Natural killer cell (primary cell): Measurements from ENCODE around the gene CBX4. TPM values are rescaled to one million over a fixed set of nuclear protein-coding genes. Genes with fewer than 3 reads are reported as not detected.

Experiments
- ATAC-seq, 3 donors: fragments of 150-1000 bp in 2 of 3; fragments of 200-7000 bp in 1 of 3; cut with Tn5 transposase; 1 replicate in 1 of 3; 2 replicates in 2 of 3; pipeline ENCODE4 v1.10.0; 2021; ENCODE audit warnings: mild to moderate bottlenecking in 2 of 3, moderate library complexity in 2 of 3
- DNase-seq, 2 donors: peaks; one replicate each; pipeline versions ENCODE4 v3.0.0 to v3.0.0-alpha.2; 2013 to 2021; ENCODE audit warnings: mixed read lengths in 1 of 2
- H3K27ac ChIP-seq: one replicate; pipeline ENCODE4 v1.5.1; 2013; ENCODE audit warnings: mild to moderate bottlenecking, low read length
- H3K27me3 ChIP-seq: one replicate; pipeline ENCODE4 v1.6.1; 2013; ENCODE audit warnings: low read length; ENCODE audit not compliant: control insufficient read depth, insufficient read depth
- H3K36me3 ChIP-seq: one replicate; pipeline ENCODE4 v1.6.1; 2013; ENCODE audit warnings: low read length; ENCODE audit not compliant: control insufficient read depth, insufficient read depth
- H3K4me1 ChIP-seq: one replicate; pipeline ENCODE4 v1.6.1; 2013; ENCODE audit warnings: low read length; ENCODE audit not compliant: control insufficient read depth, insufficient read depth
- H3K4me3 ChIP-seq: one replicate; pipeline ENCODE4 v1.5.1; 2013; ENCODE audit warnings: low read length
- H3K9me3 ChIP-seq: one replicate; pipeline ENCODE4 v1.6.1; 2013; ENCODE audit warnings: low read length; ENCODE audit not compliant: control insufficient read depth, insufficient read depth
- H3K27ac Mint-ChIP-seq, 2 donors: one replicate each; pipeline ENCODE4 v1.8.0; 2022; ENCODE audit warnings: mild to moderate bottlenecking in 2 of 2, mixed read lengths in 2 of 2, moderate library complexity in 1 of 2
- H3K27me3 Mint-ChIP-seq, 2 donors: one replicate each; pipeline ENCODE4 v1.8.0; 2022; ENCODE audit warnings: low read depth in 2 of 2, mixed read lengths in 2 of 2
- H3K36me3 Mint-ChIP-seq: one replicate; pipeline ENCODE4 v1.8.0; 2022; ENCODE audit warnings: mixed read lengths
- H3K4me1 Mint-ChIP-seq, 2 donors: one replicate each; pipeline ENCODE4 v1.8.0; 2022; ENCODE audit warnings: mixed read lengths in 2 of 2
- H3K4me3 Mint-ChIP-seq: one replicate; pipeline ENCODE4 v1.8.0; 2022; ENCODE audit warnings: mild to moderate bottlenecking, moderate library complexity, mixed read lengths
- H3K9me3 Mint-ChIP-seq, 2 donors: one replicate each; pipeline ENCODE4 v1.8.0; 2022; ENCODE audit warnings: mixed read lengths in 2 of 2
- whole genome bisulfite sequencing: methylation state at CpG from one replicate; pipeline ENCODE4 v1.1.7; 2013; ENCODE audit warnings: missing lambda C conversion rate; ENCODE audit not compliant: insufficient coverage; 5-methylcytosine and 5-hydroxymethylcytosine counted together
- intact Hi-C: fragments of 100-400 bp; cut with micrococcal nuclease; formaldehyde crosslinking; loops from one replicate; pipeline ENCODE4 v1.14.2; 2022
- total RNA-seq, 4 donors: library from RNA; stranded (reverse); fragments of 120-200 nt in 1 of 4; gene quantifications; one replicate each; pipeline versions ENCODE4 v1.2.3 to v1.2.4, GENCODE V29; 2013 to 2022
- TF ChIP-seq, protein P1 (sequence below): fragments of 200-600 bp; IDR thresholded peaks from one replicate; pipeline ENCODE4 v1.8.0; 2022; ENCODE audit warnings: antibody characterized with exemption

Gene CBX4
- total RNA-seq, 3 donors from 2014 or later (not counting 1 experiment from before 2014, with no cell fraction given), result 147 to 220 (median 217) TPM

DNA sequence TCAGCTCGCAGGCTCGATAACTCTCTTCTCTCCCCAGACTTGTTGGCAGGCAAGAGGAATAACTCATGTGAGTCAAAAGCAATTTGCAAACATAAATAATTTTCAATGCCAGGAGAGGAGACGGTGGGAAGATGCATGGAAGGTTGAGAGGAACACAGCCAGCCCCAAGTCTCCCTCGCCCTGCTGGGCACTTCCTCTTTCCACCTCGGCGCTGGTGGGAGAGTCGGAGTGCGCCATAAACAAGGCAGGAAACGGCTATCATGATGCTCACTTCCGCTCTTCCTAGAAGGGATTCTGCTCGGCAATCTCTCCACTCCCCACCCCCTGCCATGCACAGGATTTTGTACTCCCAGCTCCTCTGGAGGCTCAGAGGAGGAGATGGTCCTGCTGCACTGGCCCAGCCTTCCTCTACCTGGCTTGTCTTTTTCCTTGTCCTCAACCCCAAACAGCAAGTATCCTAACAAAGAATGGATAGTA lies 13.0 kb downstream of the CBX4 start:
- DNase-seq (no peak), ATAC-seq (no peak)
- H3K4me3 ChIP-seq, result no peak overlapping the region
- H3K36me3 Mint-ChIP-seq, result no peaks in the 10 kb centered on the region
- TF ChIP-seq, protein P1, sequence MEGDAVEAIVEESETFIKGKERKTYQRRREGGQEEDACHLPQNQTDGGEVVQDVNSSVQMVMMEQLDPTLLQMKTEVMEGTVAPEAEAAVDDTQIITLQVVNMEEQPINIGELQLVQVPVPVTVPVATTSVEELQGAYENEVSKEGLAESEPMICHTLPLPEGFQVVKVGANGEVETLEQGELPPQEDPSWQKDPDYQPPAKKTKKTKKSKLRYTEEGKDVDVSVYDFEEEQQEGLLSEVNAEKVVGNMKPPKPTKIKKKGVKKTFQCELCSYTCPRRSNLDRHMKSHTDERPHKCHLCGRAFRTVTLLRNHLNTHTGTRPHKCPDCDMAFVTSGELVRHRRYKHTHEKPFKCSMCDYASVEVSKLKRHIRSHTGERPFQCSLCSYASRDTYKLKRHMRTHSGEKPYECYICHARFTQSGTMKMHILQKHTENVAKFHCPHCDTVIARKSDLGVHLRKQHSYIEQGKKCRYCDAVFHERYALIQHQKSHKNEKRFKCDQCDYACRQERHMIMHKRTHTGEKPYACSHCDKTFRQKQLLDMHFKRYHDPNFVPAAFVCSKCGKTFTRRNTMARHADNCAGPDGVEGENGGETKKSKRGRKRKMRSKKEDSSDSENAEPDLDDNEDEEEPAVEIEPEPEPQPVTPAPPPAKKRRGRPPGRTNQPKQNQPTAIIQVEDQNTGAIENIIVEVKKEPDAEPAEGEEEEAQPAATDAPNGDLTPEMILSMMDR, result no peak
- H3K4me1 ChIP-seq, result peaks cover 25% of the 10 kb centered on the region
- H3K27ac Mint-ChIP-seq, result no peak overlapping the region
- WGBS, result 21% methylated on average over 11 of the region's 11 CpGs
- intact Hi-C loops, result no loop called here
- H3K36me3 ChIP-seq, result no peaks in the 10 kb centered on the region
- H3K4me3 Mint-ChIP-seq, result no peak overlapping the region
- H3K27me3 Mint-ChIP-seq, result peaks cover 23 to 31% of the 10 kb centered on the region in 2 donors
- H3K9me3 Mint-ChIP-seq, result no peaks in the 10 kb centered on the region
- peaks cover 13 to 17% of the 10 kb centered on the region in 2 donors for H3K4me1 Mint-ChIP-seq
- H3K27ac ChIP-seq, result no peak overlapping the region
- H3K27me3 ChIP-seq, result peaks cover 7% of the 10 kb centered on the region
- no peaks in the 10 kb centered on the region for H3K9me3 ChIP-seq

DNA sequence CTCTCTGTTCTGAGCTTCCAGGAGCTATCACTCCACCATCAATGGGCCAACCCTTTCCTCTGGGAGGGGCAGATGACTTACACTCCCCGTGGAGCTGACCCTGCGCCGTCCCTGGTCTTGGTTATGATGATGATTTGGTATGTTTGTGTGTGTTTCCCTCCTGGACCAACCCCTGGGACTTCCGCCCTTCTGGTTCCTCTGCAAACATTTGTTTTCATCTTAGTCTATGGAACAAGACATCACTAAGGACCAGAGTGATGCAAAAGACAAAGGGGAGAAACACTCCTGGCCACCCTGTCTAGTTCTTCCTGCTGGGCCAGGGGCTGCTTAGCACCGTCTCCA lies 13.7 kb downstream of the CBX4 start:
- ATAC-seq, result no peak
- peaks cover 26 to 36% of the 10 kb centered on the region in 2 donors for H3K27me3 Mint-ChIP-seq
- peaks cover 13 to 17% of the 10 kb centered on the region in 2 donors for H3K4me1 Mint-ChIP-seq
- no peaks in the 10 kb centered on the region for H3K36me3 Mint-ChIP-seq
- H3K4me3 Mint-ChIP-seq, result no peak overlapping the region
- Histone ChIP-seq H3K4me3 (no peak overlapping the region), H3K9me3 (no peaks in the 10 kb centered on the region), H3K27ac (no peak overlapping the region), H3K27me3 (peaks cover 7% of the 10 kb centered on the region), H3K36me3 (no peaks in the 10 kb centered on the region), H3K4me1 (peaks cover 24% of the 10 kb centered on the region)
- DNase-seq, result no peak
- H3K27ac Mint-ChIP-seq, result no peak overlapping the region
- WGBS, result 96% methylated on average over 5 of the region's 5 CpGs
- intact Hi-C loops, result no loop called here
- TF ChIP-seq, protein P1, result no peak
- H3K9me3 Mint-ChIP-seq, result no peaks in the 10 kb centered on the region

DNA sequence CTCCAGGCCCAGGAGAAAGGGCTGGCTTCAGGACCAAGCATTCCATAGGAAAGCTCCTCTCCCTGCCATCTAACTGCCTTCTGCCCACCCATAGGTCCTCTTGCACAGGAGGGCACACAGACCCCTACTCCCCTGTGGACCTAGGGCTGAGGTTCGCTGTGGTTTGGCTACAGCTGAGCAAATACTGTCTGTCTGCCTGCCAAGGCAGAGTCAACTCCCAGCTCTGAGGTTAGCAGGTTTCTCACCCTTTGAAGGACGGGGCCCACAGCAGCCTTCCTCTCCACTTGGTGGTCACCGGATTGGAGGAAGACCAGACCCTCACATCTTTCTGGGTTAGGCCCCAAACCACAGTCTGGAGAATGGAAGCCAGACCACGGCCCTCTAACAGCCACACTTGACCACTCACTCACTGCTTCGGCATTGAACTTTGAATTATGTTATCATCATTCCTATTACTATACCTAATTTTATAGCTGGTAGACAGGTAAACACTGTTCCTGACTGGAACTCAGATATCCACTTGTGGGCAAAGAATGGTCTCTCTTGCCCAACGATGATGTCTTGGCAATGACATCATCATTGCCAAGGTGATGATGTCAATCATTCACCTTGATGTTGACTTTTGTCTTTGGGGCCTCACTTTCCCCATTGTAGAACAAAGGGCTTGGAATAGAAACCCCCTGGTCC lies 14.2 kb downstream of the CBX4 start:
- H3K4me3 ChIP-seq, result no peak overlapping the region
- Mint-ChIP-seq H3K27me3 (peaks cover 31 to 41% of the 10 kb centered on the region in 2 donors), H3K4me3 (no peak overlapping the region), H3K36me3 (no peaks in the 10 kb centered on the region), H3K27ac (no peak overlapping the region), H3K4me1 (peaks cover 13 to 17% of the 10 kb centered on the region in 2 donors), H3K9me3 (no peaks in the 10 kb centered on the region)
- ATAC-seq, result peak in 1 of 3 donors; percentile 57
- TF ChIP-seq, protein P1, result no peak
- H3K9me3 ChIP-seq, result no peaks in the 10 kb centered on the region
- H3K36me3 ChIP-seq, result no peaks in the 10 kb centered on the region
- H3K27ac ChIP-seq, result no peak overlapping the region
- intact Hi-C loops, result no loop called here
- H3K4me1 ChIP-seq, result peaks cover 24% of the 10 kb centered on the region
- 40% methylated on average over 6 of the region's 6 CpGs for WGBS
- DNase-seq, result no peak
- H3K27me3 ChIP-seq, result peaks cover 7% of the 10 kb centered on the region

DNA sequence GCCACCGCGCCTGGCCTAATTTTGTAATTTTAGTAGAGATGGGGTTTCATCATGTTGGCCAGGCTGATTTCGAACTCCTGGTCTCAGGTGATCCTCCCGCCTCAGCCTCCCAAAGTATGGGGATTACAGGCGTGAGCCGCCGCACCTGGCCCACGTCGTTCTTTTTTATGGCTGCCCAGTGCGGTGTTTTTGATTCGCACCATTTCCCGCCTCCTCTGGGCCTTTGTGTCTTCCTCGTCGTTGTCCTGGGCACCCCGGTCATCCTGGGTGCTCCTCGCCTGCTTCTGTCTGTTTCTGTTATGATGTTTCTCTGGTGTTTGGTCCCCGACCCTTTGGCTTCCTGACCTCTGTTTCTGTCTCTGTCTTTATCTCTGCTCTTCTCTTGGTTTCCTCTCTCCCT lies 15.0 kb downstream of the CBX4 start:
- no peak overlapping the region for H3K27ac Mint-ChIP-seq
- peaks cover 13 to 17% of the 10 kb centered on the region in 2 donors for H3K4me1 Mint-ChIP-seq

More for the DNA sequence above, 15.0 kb downstream of the CBX4 start:
- Mint-ChIP-seq H3K9me3 (no peaks in the 10 kb centered on the region), H3K36me3 (no peaks in the 10 kb centered on the region), H3K4me3 (no peak overlapping the region), H3K27me3 (peaks cover 33 to 49% of the 10 kb centered on the region in 2 donors)
- no peak for ATAC-seq
- H3K36me3 ChIP-seq, result no peaks in the 10 kb centered on the region
- peaks cover 7% of the 10 kb centered on the region for H3K27me3 ChIP-seq
- no peak overlapping the region for H3K4me3 ChIP-seq
- 95% methylated on average over 17 of the region's 17 CpGs for WGBS
- TF ChIP-seq, protein P1, result no peak
- intact Hi-C loops, result no loop called here
- DNase-seq, result no peak
- H3K9me3 ChIP-seq, result no peaks in the 10 kb centered on the region
- no peak overlapping the region for H3K27ac ChIP-seq
- peaks cover 24% of the 10 kb centered on the region for H3K4me1 ChIP-seq
